Stimulated activated CD8-positive, alpha-beta memory T cell treated with anti-CD3 and anti-CD28 coated beads, Interleukin-4, amount 100 ng/mL, for 1 hour (primary cell): ENCODE data around the gene AMDHD2.
"Not testable (repeated sequence)": the region's sequence is repeated elsewhere in the genome, so short reads cannot be mapped to it uniquely, and the experiment has no call there.

Experiments
- DNase-seq, 2 donors: peaks; one replicate each; pipeline ENCODE4 v3.0.0-alpha.2; 2020; ENCODE audit warnings: low read depth in 2 of 2, low spot score in 1 of 2

The AMDHD2 gene

DNA sequence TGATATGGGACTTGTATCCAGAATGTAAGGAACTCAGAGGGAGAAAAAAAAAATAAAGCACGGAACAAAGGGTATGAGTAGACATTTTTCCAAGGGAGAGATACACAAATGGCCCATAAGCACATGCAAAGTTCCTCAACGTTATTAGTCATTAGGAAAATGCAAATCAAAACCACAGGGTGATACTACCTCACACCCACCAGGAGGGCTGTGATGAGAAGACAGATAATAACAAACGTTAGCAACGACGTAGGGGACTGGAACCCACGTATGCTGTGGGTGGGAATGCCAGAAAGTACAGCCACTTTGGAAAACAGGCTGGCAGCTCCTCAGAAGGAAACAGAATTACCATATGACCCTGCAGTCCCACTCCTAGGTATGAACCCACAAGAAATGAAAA lies 52.5 kb downstream of the AMDHD2 start:
- DNase-seq = not testable (repeated sequence)

DNA sequence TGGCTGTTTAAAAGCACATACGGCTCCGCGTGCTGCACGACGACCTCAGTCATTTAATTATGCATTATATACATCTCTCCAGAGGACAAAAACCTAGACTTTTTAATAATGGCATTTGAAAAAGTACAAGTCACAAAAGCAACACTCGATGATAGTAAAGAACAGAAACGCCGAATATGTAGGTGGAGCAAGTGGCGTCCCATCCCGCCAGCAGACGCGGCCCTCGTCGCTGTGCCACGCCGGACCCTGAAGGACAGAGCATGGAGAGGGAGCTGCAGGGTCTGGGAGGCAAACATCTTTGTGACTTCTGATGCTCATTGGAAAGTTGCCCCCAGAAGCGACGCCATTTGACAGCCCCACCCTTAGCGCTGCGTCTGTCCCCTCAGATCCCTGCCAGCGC lies 55.7 kb downstream of the AMDHD2 start:
- DNase-seq = not testable (repeated sequence)

DNA sequence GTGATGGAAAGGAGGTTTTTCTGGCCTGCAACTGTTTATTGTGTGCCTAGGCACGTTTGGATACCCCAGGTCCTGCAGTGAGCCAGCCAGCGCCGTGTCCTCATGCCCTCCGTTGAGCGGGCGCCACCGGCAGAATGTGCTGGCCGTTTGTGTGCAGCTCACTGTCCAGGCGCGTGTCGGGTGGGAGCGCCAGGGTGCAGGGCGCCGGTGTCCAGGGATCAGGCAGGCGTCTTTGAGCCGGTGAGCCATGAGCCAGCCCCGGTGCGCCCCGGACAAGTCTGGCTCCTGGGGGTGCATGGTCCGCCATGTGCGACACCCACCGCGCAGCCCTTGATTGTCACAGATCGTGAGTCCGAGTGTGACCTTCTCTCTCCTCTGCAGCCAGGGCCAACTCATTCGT lies 56.9 kb downstream of the AMDHD2 start:
- DNase-seq = not testable (repeated sequence)

GRCh38 chr16:2578905-2579304 lies 58.7 kb downstream of the AMDHD2 start:
- not testable (repeated sequence) for DNase-seq

DNA sequence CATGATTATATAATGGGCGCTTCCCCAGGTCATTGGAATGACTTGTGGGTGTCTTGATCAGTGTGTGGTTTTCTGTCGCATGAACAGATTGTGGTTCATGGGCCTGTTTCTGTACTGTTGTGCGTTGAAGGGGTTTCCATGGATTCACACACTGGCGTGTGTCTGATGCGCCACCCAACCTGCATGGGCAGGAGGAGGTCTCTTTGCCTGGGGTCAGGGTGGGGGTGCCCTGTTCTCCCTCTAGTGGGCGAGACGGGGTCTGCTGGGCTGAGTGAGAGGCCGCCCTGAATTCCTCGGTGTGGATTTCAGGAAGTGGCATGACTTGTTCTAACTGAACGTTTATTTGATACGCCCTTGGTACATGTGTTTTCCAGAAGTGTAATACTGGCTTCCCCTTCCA lies 60.0 kb downstream of the AMDHD2 start:
- not testable (repeated sequence) for DNase-seq

DNA sequence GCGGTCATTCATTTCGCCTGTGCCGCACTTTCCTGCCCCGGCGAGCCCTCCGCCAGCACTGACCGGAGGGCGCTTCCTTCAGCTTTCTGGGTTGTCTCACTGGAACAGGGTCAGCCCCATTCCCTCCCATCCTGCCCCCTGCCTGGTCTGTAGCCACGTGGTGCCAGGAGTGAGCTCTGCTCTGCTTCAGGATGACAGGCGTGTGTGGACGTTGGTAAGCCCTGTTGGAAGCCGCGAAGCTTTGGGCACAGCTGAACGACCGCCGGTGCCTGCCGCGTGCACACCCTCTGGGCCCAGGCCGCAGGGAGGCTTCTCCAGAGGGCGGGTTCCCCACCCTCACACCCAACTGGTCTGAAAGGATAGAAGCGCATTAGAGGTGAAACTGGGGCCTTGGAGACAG lies 60.6 kb downstream of the AMDHD2 start:
- not testable (repeated sequence) for DNase-seq
